ENCODE data around the gene TUBGCP3.
A peak's percentile ranks its signal among the peaks of the same experiment; 100 is the strongest.

Gene TUBGCP3

DNA sequence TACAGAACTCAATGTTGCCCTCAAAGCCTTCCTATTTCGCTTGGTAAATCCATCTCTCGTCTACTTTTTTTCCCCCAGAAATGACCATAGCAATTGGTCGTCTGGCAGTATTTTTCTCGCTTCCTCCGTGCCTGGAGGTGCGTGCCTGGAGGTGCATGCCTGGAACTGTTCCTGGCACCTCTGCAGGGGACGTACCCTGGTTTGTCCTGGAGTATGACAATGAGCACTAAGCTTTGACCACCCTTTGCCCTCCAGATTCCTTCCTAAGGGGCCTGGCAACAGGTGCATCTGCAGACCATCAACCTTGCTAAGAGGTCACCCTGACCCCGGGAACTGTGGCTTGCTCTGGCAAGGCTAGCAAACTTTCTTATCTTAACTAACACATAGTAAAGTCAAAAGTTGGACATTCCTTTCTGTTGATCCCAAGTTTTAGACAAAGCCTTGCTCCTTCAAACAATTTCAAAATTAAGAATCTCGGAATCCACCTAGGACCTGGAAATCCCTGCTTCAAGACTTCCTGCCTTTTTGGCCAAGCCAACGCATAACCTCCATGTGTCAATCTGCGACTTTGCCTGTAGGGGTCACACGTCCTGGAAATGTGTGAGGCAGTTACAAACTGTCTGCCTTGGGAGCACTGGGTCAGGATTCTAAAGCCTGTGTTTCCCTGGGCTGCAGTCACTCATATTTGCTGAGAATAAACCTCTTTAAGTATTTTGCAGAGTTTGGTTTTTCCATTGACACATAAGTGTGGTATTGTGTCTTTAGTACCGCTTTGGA lies 28.8 kb upstream of the TUBGCP3 start:
- DNase-seq = no peak

- DNase-seq = no peak
Observed at GRCh38 chr13:112615391-112615790, 27.4 kb upstream of the TUBGCP3 start.

DNA sequence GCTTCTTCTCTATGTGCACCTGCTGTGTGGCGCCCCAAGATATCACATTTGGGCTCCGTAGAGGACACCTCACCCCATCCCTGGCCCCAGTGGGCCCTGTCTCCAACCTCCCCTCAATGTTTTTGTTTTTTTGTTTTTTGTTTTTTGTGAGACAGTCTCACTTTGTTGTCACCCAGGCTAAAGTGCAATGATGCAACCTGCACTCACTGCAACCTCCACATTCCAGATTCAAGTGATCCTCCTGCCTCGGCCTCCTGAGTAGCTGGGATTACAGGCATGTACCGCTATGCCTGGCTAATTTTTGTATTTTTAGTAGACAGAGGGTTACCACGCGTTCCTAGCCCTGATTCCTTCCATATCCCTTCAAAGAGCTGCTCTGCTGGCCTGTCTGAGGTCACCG lies 26.9 kb upstream of the TUBGCP3 start:
- no peak for DNase-seq

DNA sequence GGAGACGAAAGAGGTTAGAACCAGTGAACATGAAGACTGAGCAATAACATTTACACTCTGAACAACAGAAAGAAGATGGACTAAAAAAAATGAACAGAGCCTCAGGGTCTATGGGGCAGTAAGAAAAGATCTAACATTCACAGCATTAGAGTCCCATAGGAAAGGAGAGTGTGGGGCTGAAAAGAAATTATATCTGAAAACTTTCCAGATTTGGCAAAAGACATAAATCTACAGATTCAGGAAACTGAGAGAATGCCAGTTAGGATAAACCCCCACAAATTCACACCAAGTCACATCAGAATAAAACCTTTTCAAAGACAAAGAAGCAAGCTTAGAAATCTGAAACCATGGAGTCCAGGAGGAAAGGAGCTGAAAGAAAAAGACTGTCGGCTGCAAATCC lies 20.3 kb upstream of the TUBGCP3 start:
- DNase-seq = no peak

GRCh38 chr13:112606109-112607001 lies 18.4 kb upstream of the TUBGCP3 start:
- peak; percentile 64 for DNase-seq

- DNase-seq = no peak
Observed at GRCh38 chr13:112605531-112605990, 17.6 kb upstream of the TUBGCP3 start.

DNA sequence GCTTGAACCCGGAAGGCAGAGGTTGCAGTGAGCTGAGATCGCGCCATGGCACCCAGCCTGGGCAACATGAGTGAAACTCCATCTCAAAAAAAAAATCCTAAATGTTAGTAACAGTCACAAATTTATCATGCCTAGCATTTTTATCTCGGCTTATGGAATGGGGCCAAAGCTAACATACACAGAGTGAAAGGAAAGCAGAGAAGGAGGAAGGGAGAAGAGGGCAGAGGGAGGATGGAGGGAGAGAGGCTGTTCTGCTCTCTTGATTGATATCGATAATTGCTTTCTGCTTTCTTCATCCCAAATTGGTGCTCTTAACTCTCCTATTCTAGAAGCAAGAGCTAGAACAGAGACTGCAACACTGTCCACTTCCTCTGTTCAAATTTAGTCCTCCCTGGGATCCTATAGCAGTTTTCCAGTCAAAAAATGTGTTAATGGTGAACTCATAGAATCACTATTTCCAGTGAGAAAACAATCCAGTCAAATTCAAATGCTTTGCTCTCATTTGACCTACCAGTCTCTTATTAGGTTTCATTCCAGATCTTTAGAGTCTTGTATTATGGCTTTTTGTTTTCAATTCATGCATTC lies 15.8 kb upstream of the TUBGCP3 start:
- no peak for DNase-seq

GRCh38 chr13:112602189-112602588 lies 14.2 kb upstream of the TUBGCP3 start:
- DNase-seq = no peak

- DNase-seq = no peak
Observed at GRCh38 chr13:112601371-112601770, 13.4 kb upstream of the TUBGCP3 start.

GRCh38 chr13:112596235-112596634 lies 8.3 kb upstream of the TUBGCP3 start:
- no peak for DNase-seq

GRCh38 chr13:112592647-112593046 lies 4.7 kb upstream of the TUBGCP3 start:
- DNase-seq = no peak

DNA sequence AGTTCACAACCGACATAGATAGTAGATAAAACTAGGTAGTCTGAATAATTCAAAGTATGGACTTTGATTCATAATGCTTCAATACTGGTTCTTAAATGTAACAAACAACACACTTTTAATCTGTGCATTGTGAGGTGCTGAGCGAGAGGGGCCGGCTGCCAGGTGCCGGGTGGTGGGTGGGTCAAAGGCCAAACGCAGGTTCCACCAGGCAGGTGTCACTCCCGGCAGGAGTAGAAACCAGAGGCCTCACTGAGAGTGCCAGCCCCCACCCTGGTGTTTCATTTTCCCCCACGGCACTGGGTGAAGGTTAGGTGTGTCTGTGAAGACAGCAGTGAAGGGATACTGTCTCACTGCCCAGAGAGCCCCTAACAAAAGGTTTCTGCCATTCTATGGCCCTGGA lies 4.2 kb upstream of the TUBGCP3 start:
- DNase-seq = no peak

- peak; percentile 26 for DNase-seq
Observed at GRCh38 chr13:112588490-112589297, 741 bp upstream of the TUBGCP3 start.

GRCh38 chr13:112587212-112587763 lies 665 bp downstream of the TUBGCP3 start:
- peak; percentile 49 for DNase-seq

DNA sequence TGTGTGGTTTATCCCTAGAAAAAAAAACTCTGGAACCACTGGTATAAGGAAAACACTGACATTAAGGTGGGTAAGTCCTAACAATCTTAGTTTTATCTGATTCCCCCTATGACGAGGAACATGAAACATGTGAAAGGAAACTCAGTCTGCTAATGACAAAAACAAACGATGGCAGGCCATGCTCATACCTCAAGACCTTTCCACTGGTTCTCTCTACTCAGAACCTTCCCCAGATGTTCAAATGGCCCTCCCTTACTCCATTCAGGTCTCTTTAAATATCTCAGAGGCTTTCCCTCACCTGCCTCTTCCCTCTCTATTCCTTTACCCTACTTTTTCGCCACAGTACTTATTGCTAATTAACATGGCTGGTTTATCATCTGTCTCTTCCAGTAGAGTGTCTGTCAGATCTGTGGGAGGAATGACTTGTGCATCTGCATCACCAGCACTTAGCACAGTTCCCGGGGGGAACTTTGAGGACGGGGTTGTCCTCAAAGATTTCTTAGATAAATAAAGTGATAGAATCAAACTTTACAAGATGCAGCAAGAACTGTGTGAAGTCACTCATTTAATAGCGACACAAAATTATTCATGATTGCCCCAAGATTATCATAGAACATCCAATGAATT lies 1.5 kb downstream of the TUBGCP3 start:
- no peak for DNase-seq

- no peak for DNase-seq
Observed at GRCh38 chr13:112583592-112584277, 4.2 kb downstream of the TUBGCP3 start.

GRCh38 chr13:112582263-112582662 lies 5.7 kb downstream of the TUBGCP3 start:
- no peak for DNase-seq

- no peak for DNase-seq
Observed at GRCh38 chr13:112580912-112581311, 7.0 kb downstream of the TUBGCP3 start.

DNA sequence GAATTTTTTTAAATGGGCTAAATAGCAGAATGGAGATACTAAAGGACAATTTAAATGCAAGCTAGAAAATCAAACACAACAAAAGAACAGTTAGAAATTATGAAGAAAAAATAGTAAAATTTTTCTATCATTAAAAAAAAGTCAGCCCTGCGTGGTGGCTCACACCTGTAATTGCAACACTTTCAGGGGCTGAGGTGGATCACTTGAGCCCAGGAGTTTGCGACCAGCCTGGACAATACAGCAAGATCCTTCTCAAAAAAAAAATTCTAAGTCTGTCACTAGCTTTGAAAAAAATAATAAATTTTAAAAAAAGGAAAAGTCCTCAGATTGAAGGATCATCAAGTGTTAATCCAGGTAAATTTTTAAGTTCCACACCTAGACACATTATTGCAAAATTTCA lies 7.7 kb downstream of the TUBGCP3 start:
- DNase-seq = no peak

GRCh38 chr13:112579310-112579843 lies 8.6 kb downstream of the TUBGCP3 start:
- no peak for DNase-seq

GRCh38 chr13:112576768-112577167 lies 11.2 kb downstream of the TUBGCP3 start:
- DNase-seq = no peak

Data from NCI-H2107 (cell line).